Peyer's patch (tissue), 4 donors: Measurements from ENCODE around the gene KCNK18.

ENCODE experiments used
- POLR2A ChIP-seq, 2 donors: fragments of 450-650 bp; IDR thresholded peaks; one replicate each; pipeline ENCODE4 v1.5.1; 2017; ENCODE audit warnings: antibody characterized with exemption in 2 of 2, mild to moderate bottlenecking in 2 of 2, moderate library complexity in 2 of 2
- TF ChIP-seq, protein P1 (sequence below), 6 experiments: fragments of 450-650 bp in 4 of 6; fragments of 200-600 bp in 2 of 6; sonication (generic) in 1 of 6; IDR thresholded peaks; one replicate each; pipeline ENCODE4 v1.5.1; 2017 to 2019; ENCODE audit warnings: antibody characterized with exemption in 6 of 6, mild to moderate bottlenecking in 3 of 6, moderate library complexity in 1 of 6

DNA sequence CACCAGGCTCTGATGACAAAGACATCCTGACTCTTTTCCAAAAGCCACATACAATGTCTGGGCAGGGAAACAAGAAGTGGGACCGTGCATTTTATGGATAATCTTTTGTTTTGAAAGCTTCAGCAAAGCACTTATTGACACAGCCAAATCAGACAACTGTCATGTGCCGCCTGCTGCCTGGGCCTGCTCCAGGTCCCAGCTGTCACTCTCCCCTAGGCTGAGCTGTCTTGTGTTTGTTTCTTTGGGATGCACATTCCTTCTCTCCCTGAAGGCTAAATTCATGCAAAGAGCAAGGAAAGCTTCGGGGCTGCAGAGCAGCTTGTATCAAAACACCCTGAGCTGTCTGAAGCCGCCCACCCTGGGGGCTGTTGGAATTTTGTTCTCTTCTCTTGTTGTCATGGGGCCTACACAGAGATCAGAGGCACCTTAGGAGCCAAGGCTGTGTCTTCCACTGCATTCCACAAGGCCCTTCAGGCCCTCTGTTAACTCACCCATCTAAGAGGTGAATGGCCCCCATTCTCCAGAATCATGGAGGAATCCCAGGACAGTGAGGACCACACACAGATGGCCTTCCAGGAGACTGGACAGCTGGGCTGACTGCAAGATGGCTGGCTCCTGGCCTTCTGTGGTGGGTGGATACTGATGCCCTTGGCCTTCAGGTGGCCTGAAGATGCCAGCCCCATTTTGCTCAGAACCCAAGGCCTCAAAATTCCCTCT is 25.8 kb downstream of the KCNK18 start:
- TF ChIP-seq, protein P1, sequence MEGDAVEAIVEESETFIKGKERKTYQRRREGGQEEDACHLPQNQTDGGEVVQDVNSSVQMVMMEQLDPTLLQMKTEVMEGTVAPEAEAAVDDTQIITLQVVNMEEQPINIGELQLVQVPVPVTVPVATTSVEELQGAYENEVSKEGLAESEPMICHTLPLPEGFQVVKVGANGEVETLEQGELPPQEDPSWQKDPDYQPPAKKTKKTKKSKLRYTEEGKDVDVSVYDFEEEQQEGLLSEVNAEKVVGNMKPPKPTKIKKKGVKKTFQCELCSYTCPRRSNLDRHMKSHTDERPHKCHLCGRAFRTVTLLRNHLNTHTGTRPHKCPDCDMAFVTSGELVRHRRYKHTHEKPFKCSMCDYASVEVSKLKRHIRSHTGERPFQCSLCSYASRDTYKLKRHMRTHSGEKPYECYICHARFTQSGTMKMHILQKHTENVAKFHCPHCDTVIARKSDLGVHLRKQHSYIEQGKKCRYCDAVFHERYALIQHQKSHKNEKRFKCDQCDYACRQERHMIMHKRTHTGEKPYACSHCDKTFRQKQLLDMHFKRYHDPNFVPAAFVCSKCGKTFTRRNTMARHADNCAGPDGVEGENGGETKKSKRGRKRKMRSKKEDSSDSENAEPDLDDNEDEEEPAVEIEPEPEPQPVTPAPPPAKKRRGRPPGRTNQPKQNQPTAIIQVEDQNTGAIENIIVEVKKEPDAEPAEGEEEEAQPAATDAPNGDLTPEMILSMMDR (IDR thresholded peaks at IDR 0.05), result no peak
- TF ChIP-seq POLR2A (IDR thresholded peaks at IDR 0.05), result no peak
